NCI-H1930 (cell line): ENCODE measurements around the gene CTTNBP2.

ENCODE experiments used
- DNase-seq, 2 experiments: peaks; one replicate each; lab custom pipeline; 2025; lab: John Stamatoyannopoulos, UW

The CTTNBP2 gene

GRCh38 chr7:117818232-117818631 is 55.0 kb downstream of the CTTNBP2 start:
- DNase-seq: no peak

- DNase-seq: no peak
Measured at GRCh38 chr7:117816727-117817126, 56.5 kb downstream of the CTTNBP2 start.

GRCh38 chr7:117811696-117812095 is 61.5 kb downstream of the CTTNBP2 start:
- DNase-seq: no peak

- no peak for DNase-seq
Measured at GRCh38 chr7:117810642-117811512, 62.4 kb downstream of the CTTNBP2 start.

GRCh38 chr7:117809958-117810357 is 63.3 kb downstream of the CTTNBP2 start:
- no peak for DNase-seq

- no peak for DNase-seq
Measured at GRCh38 chr7:117808910-117809705, 64.1 kb downstream of the CTTNBP2 start.

- DNase-seq: no peak
Measured at GRCh38 chr7:117808341-117808757, 64.9 kb downstream of the CTTNBP2 start.

- no peak for DNase-seq
Measured at GRCh38 chr7:117807676-117808075, 65.6 kb downstream of the CTTNBP2 start.

- DNase-seq: no peak
Measured at GRCh38 chr7:117806011-117806410, 67.2 kb downstream of the CTTNBP2 start.

GRCh38 chr7:117805241-117805640 is 68.0 kb downstream of the CTTNBP2 start:
- no peak for DNase-seq

- DNase-seq: no peak
Measured at GRCh38 chr7:117803476-117803875, 69.8 kb downstream of the CTTNBP2 start.

GRCh38 chr7:117802660-117803059 is 70.6 kb downstream of the CTTNBP2 start:
- DNase-seq: no peak

GRCh38 chr7:117800841-117801240 is 72.4 kb downstream of the CTTNBP2 start:
- DNase-seq: no peak

GRCh38 chr7:117800406-117800805 is 72.8 kb downstream of the CTTNBP2 start:
- DNase-seq: no peak

- DNase-seq: no peak
Measured at GRCh38 chr7:117796889-117797288, 76.4 kb downstream of the CTTNBP2 start.

GRCh38 chr7:117793976-117794375 is 79.3 kb downstream of the CTTNBP2 start:
- no peak for DNase-seq

- no peak for DNase-seq
Measured at GRCh38 chr7:117793521-117793920, 79.7 kb downstream of the CTTNBP2 start.

GRCh38 chr7:117791877-117792780 is 81.1 kb downstream of the CTTNBP2 start:
- DNase-seq: no peak

GRCh38 chr7:117790731-117791130 is 82.5 kb downstream of the CTTNBP2 start:
- DNase-seq: no peak

- no peak for DNase-seq
Measured at GRCh38 chr7:117790251-117790650, 83.0 kb downstream of the CTTNBP2 start.

- peak; percentile 25 to 57 for DNase-seq
Measured at GRCh38 chr7:117785431-117785830, 87.8 kb downstream of the CTTNBP2 start.

- DNase-seq: no peak
Measured at GRCh38 chr7:117784315-117784714, 88.9 kb downstream of the CTTNBP2 start.
